ENCODE data around the gene RUNX1.

DNA sequence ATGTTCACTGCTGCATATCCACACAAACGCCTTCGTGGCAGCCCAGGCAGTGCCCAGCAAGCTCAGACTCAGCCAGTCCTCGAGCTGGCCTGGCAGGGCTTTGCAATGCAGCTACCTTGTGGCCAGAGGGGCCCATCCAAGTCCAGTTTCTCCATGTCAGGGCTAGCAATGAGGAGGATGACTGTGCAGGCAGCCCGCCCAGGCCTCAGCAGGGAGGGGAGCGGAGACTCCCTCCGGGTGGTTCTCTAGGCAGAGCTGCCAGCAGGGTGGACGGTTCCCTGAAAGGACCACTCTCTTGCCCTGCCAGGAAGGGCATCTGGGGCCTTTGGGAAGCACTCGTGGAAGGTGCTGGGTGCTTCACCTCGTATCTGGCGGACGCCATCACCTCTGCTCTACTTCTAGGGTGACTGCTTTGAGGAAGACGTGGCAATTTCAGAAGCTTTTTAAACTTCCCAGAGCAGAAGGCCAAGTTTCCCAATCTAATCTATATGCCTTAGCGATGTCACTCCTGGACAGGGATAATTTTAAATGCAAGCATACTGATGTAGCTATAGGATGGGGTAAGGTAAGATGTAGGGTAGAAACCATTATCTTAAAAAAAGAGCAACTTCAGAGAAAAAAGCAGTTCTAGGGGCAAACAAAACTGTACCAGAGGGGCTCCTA is 56.2 kb downstream of the RUNX1 start:
- TF ChIP-seq, protein P1, sequence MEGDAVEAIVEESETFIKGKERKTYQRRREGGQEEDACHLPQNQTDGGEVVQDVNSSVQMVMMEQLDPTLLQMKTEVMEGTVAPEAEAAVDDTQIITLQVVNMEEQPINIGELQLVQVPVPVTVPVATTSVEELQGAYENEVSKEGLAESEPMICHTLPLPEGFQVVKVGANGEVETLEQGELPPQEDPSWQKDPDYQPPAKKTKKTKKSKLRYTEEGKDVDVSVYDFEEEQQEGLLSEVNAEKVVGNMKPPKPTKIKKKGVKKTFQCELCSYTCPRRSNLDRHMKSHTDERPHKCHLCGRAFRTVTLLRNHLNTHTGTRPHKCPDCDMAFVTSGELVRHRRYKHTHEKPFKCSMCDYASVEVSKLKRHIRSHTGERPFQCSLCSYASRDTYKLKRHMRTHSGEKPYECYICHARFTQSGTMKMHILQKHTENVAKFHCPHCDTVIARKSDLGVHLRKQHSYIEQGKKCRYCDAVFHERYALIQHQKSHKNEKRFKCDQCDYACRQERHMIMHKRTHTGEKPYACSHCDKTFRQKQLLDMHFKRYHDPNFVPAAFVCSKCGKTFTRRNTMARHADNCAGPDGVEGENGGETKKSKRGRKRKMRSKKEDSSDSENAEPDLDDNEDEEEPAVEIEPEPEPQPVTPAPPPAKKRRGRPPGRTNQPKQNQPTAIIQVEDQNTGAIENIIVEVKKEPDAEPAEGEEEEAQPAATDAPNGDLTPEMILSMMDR (conservative IDR thresholded peaks at IDR 0.05; ENCODE audit: low read depth, low read length): no peak
- TF ChIP-seq EZH2 (IDR thresholded peaks at IDR 0.05; ENCODE audit: borderline replicate concordance, low read depth, low read length, poor library complexity, severe bottlenecking): no peak

Measured in A673 (cell line).